ENCODE results near the gene C11orf91. TPM values are rescaled to one million over a fixed set of nuclear protein-coding genes. Genes with fewer than 3 reads are reported as not detected.

Gene C11orf91
- total and polyA plus RNA-seq, 2 donors (not counting 3 experiments of a cell fraction or from before 2014, with no cell fraction given) = 0.94 to 2.1 TPM

DNA sequence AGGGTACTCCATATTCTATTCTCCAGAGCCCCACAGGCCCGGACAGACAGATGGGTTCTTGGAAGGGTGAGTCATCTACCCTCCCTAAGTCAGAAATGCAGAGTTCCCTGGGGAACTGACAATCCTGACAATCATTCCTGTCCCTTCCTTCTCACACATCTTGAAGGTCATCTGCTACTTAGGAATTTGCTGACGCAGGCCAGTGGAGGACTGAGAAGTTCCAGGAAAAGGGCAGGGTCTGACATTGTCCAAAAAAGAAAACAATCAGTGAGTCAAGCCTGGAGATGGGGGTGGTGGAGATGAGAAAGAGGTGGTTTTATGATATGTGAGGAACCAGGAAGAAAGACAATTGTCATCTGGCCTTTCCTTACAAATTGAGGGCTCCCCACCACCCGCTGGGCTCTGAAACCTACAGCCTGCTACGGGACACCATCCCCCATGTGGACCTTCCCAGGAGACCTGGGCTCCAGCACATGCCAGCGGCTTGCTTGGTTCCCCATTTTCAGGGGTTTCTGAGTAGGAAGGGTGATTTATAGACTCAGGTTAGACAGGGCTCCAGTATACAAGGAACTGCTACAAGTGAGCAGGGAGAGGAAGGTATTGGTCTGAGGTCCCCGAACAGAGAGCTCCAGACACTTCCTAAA lies 22.7 kb upstream of the C11orf91 start:
- no peaks in the 10 kb centered on the region for H4K20me1 ChIP-seq (replicated peaks; ENCODE audit: control insufficient read depth, extremely low read depth, insufficient read depth, low read length)
- peaks cover 95% of the 10 kb centered on the region for H3K79me2 ChIP-seq (ENCODE audit: control insufficient read depth, insufficient read depth, low read length)
- no peaks in the 10 kb centered on the region for H3K9me1 ChIP-seq (replicated peaks; ENCODE audit: control insufficient read depth, extremely low read depth, insufficient read depth, low read length)
- peak; percentile 91 for DNase-seq (ENCODE audit: low read depth, low spot score)
- POLR2A ChIA-PET = interaction anchor here (1.4 kb wide), 1 partner anchor 13 kb away, joined by 3 read pairs; the partner anchor contains the start of gene CD59
- TF ChIP-seq POLR2AphosphoS5 (IDR thresholded peaks at IDR 0.05; ENCODE audit: insufficient read depth, low read depth, low read length) (peak; percentile 15), POLR2A (IDR thresholded peaks at IDR 0.05; ENCODE audit: low read depth, low read length) (peak; percentile 70), FOS (IDR thresholded peaks at IDR 0.05; ENCODE audit: borderline replicate concordance, insufficient read depth, low read length) (peak; percentile 90), JUN (IDR thresholded peaks at IDR 0.05; ENCODE audit: borderline replicate concordance, insufficient read depth, insufficient read length, low read depth) (peak; percentile 96), MYC (IDR thresholded peaks at IDR 0.05; ENCODE audit: low read depth, low read length) (no peak), GATA2 (IDR thresholded peaks at IDR 0.05; ENCODE audit: insufficient read depth, insufficient read length, low read depth, low read length) (peak; percentile 73), EZH2 (IDR thresholded peaks at IDR 0.05; ENCODE audit: borderline replicate concordance, low read depth, low read length, severe bottlenecking) (no peak)
- TF ChIP-seq, protein P1, sequence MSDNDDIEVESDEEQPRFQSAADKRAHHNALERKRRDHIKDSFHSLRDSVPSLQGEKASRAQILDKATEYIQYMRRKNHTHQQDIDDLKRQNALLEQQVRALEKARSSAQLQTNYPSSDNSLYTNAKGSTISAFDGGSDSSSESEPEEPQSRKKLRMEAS (IDR thresholded peaks at IDR 0.05; ENCODE audit: insufficient read depth, insufficient read length) = no peak
- TF ChIP-seq, protein P2, sequence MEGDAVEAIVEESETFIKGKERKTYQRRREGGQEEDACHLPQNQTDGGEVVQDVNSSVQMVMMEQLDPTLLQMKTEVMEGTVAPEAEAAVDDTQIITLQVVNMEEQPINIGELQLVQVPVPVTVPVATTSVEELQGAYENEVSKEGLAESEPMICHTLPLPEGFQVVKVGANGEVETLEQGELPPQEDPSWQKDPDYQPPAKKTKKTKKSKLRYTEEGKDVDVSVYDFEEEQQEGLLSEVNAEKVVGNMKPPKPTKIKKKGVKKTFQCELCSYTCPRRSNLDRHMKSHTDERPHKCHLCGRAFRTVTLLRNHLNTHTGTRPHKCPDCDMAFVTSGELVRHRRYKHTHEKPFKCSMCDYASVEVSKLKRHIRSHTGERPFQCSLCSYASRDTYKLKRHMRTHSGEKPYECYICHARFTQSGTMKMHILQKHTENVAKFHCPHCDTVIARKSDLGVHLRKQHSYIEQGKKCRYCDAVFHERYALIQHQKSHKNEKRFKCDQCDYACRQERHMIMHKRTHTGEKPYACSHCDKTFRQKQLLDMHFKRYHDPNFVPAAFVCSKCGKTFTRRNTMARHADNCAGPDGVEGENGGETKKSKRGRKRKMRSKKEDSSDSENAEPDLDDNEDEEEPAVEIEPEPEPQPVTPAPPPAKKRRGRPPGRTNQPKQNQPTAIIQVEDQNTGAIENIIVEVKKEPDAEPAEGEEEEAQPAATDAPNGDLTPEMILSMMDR (IDR thresholded peaks at IDR 0.05; ENCODE audit: extremely low read depth in 1 of 2, insufficient read depth in 1 of 2, low read depth in 1 of 2, low read length in 2 of 2) = no peak
- no TSS peak for BruUV-seq (replicated peaks)
- no peak overlapping the region for H2AFZ ChIP-seq (ENCODE audit: low read depth, low read length)
- no peak overlapping the region for H3K4me3 ChIP-seq (replicated peaks in 1 of 3; ENCODE audit: insufficient read depth in 1 of 3, low read depth in 1 of 3, low read length in 3 of 3)
- dilution Hi-C loops (cut with MboI; ENCODE audit: extremely low pct_ligation_motif_present, low sequenced_read_pairs) (no loop called here), intact Hi-C loops (cut with micrococcal nuclease) (loop anchor here (1.0 kb wide), 3 partner anchors 13 to 33 kb away; partner anchors contain the start of gene CD59)
- no peaks in the 10 kb centered on the region for H3K27me3 ChIP-seq (ENCODE audit: control insufficient read depth in 2 of 2, insufficient read depth in 2 of 2, low read length in 2 of 2)
- peak overlapping the region; percentile 81 for H3K9ac ChIP-seq (replicated peaks; ENCODE audit: extremely low read depth, insufficient read depth, low read length)
- H3K36me3 ChIP-seq (ENCODE audit: control insufficient read depth in 2 of 2, extremely low read depth in 1 of 2, insufficient read depth in 2 of 2, low read length in 2 of 2) = peaks cover 18 to 24% of the 10 kb centered on the region in 2 experiments
- peak; percentile 96 for FAIRE-seq
- H3K4me1 ChIP-seq (ENCODE audit: control insufficient read depth, extremely low read depth, insufficient read depth, low read length) = peaks cover 60% of the 10 kb centered on the region
- peak overlapping the region; percentile 60 for H3K4me2 ChIP-seq (ENCODE audit: insufficient read depth, low read length)
- H3K9me3 ChIP-seq (replicated peaks; ENCODE audit: control insufficient read depth, insufficient read depth, low read length) = no peaks in the 10 kb centered on the region
- peak overlapping the region; percentile 99 for H3K27ac ChIP-seq (ENCODE audit: insufficient read depth, low read depth, low read length)
- CTCF ChIA-PET = interaction anchor here (1.4 to 6.3 kb wide), 5 partner anchors 13 to 33 kb away, joined by 4 to 52 read pairs (median 6); partner anchors contain the start of gene CD59

Measured in endothelial cell of umbilical vein (primary cell).